DMS53 (cell line): ENCODE measurements around the gene FBXO15.

ENCODE experiments used
- DNase-seq: peaks from one replicate; lab custom pipeline; 2025; lab: John Stamatoyannopoulos, UW

FBXO15 gene

GRCh38 chr18:74062037-74062436, 85.6 kb downstream of the FBXO15 start:
- DNase-seq, result no peak

GRCh38 chr18:74060579-74060978, 87.1 kb downstream of the FBXO15 start:
- DNase-seq, result peak; percentile 50

DNA sequence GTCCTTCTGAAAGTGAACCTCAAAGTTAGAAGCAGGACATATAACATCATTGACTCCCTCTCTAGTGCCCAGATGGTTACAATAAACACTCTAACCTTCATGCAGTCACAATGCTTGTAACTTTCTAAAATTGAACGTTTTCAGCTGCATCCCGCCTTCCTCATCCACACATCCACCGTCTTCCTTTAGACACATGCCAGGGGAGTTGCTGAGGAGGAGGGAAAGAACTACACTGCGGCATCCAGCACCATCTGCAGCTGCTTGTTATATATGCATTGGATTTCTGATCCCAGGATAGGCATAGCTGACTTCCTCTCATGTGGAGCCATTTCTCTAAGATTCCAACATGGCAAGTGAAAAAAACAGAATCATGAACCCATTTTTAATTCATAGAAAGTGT, 96.8 kb downstream of the FBXO15 start:
- peak; percentile 56 for DNase-seq

- DNase-seq, result peak; percentile 93
These were observed 106.9 kb downstream of the FBXO15 start for GRCh38 chr18:74040459-74041332.

DNA sequence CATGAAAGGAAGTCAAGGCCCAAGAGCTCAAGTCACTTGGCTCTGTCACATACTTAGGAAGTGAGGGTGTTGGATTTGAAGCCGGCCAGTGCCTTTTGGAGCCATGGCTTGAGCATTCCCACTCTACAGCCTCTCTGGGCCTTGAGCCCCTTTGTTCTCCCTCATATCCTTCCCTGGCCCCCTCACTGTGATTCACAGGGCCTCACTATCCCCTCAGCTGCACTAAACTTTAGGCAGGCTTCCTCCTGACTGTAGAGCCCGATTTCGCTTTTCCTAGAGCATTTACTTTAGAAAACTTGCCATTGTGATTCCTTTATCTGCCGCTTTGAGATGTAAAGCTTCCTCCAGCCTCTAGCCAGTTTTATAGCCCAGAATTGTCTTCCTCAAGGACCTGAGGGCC, 107.6 kb downstream of the FBXO15 start:
- no peak for DNase-seq

DNA sequence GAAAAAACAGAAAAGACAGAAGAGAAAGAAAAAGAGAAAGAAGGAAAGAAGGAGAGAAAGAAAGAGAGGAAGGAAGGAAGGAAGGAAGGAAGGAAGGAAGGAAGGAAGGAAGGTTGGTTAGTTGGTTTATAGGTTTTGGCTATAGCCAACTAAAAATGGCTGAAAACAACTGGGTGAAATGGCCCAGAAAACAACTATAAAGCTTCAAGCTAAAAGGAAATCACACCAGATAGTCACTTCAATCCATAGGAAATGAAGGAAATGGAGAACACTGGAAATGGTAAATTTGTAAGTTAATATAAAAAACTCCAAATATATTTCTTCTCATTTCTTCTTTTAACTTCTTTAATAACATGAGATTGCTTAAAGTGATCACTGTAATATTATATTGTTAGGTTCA, 118.5 kb downstream of the FBXO15 start:
- no peak for DNase-seq
